NCI-H187 (cell line): ENCODE measurements around the gene CCDC183.
"Not testable (repeated sequence)": the region's sequence is repeated elsewhere in the genome, so short reads cannot be mapped to it uniquely, and the experiment has no call there.

Experiments used
- DNase-seq, 2 experiments: peaks; one replicate each; lab custom pipeline; 2025; lab: John Stamatoyannopoulos, UW

The CCDC183 gene

GRCh38 chr9:136785565-136786355 lies 10.4 kb upstream of the CCDC183 start:
- DNase-seq = not testable (repeated sequence)

GRCh38 chr9:136786451-136786850 lies 9.7 kb upstream of the CCDC183 start:
- no peak for DNase-seq

- not testable (repeated sequence) for DNase-seq
These were observed 9.2 kb upstream of the CCDC183 start for GRCh38 chr9:136786983-136787382.

- peak in 1 of 2 experiments; percentile 39 for DNase-seq
These were observed 8.3 kb upstream of the CCDC183 start for GRCh38 chr9:136787690-136788400.

- not testable (repeated sequence) for DNase-seq
These were observed 7.3 kb upstream of the CCDC183 start for GRCh38 chr9:136788644-136789522.

GRCh38 chr9:136789523-136789937 lies 6.6 kb upstream of the CCDC183 start:
- DNase-seq = no peak

- DNase-seq = peak; percentile 96 to 97
These were observed 5.3 kb upstream of the CCDC183 start, which contains the start of gene TMEM141 for GRCh38 chr9:136790640-136791515. Gene TMEM141 (plus strand): TSS chr9:136791344. CDS start chr9:136791371, 27 bp downstream.

- no peak for DNase-seq
These were observed 4.4 kb upstream of the CCDC183 start for GRCh38 chr9:136791516-136792276.

GRCh38 chr9:136792321-136793085 lies 3.6 kb upstream of the CCDC183 start:
- DNase-seq = no peak

GRCh38 chr9:136793086-136793946 lies 2.8 kb upstream of the CCDC183 start:
- DNase-seq = no peak

GRCh38 chr9:136794281-136794999 lies 1.7 kb upstream of the CCDC183 start:
- no peak for DNase-seq

GRCh38 chr9:136795000-136795348 lies 1.2 kb upstream of the CCDC183 start:
- no peak for DNase-seq

- DNase-seq = not testable (repeated sequence)
These were observed 723 bp downstream of the CCDC183 start for GRCh38 chr9:136796775-136797347.

- DNase-seq = no peak
These were observed 2.6 kb downstream of the CCDC183 start for GRCh38 chr9:136798708-136799078.

GRCh38 chr9:136799079-136799853 lies 3.1 kb downstream of the CCDC183 start:
- no peak for DNase-seq

GRCh38 chr9:136799854-136800657 lies 3.9 kb downstream of the CCDC183 start:
- DNase-seq = peak; percentile 64 to 80
